ENCODE results near the gene KCND3.

DNA sequence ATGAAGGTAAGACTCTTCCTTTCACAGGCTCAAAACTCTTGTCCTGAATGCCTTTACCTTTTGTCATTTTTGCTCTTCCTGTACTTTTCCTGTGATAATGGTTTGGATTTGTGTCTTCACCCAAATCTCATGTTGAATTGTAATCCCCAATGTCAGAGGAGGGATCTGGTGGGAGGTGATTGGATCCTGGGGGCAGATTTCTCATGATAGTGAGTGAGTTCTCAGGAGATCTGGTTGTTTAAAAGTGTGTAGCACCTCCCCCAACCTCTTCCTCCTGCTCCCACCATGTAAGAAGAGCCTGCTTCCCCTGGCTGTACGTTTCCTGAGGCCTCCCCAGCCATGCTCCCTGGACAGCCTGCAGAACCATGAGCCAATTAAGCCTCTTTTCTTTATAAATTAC is 158.3 kb downstream of the KCND3 start:
- TF ChIP-seq, protein P1, sequence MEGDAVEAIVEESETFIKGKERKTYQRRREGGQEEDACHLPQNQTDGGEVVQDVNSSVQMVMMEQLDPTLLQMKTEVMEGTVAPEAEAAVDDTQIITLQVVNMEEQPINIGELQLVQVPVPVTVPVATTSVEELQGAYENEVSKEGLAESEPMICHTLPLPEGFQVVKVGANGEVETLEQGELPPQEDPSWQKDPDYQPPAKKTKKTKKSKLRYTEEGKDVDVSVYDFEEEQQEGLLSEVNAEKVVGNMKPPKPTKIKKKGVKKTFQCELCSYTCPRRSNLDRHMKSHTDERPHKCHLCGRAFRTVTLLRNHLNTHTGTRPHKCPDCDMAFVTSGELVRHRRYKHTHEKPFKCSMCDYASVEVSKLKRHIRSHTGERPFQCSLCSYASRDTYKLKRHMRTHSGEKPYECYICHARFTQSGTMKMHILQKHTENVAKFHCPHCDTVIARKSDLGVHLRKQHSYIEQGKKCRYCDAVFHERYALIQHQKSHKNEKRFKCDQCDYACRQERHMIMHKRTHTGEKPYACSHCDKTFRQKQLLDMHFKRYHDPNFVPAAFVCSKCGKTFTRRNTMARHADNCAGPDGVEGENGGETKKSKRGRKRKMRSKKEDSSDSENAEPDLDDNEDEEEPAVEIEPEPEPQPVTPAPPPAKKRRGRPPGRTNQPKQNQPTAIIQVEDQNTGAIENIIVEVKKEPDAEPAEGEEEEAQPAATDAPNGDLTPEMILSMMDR (IDR thresholded peaks at IDR 0.05): no peak
- TF ChIP-seq POLR2A (IDR thresholded peaks at IDR 0.05): no peak

All from lower leg skin (tissue), 3 donors.